Stimulated activated CD4-positive, alpha-beta T cell treated with anti-CD3 and anti-CD28 coated beads, Interleukin-4, amount 100 ng/mL, for 24 hours (primary cell): ENCODE data around the gene SESN1.

Experiments used
- DNase-seq: peaks from one replicate; pipeline ENCODE4 v3.0.0-alpha.2; 2020

Gene SESN1

GRCh38 chr6:108953681-108954080 is 141.0 kb downstream of the SESN1 start:
- DNase-seq, result no peak

GRCh38 chr6:108952776-108953486 is 141.7 kb downstream of the SESN1 start:
- no peak for DNase-seq

GRCh38 chr6:108951351-108951953 is 143.2 kb downstream of the SESN1 start:
- no peak for DNase-seq

GRCh38 chr6:108948181-108948661 is 146.4 kb downstream of the SESN1 start:
- DNase-seq, result no peak

GRCh38 chr6:108947114-108947854 is 147.4 kb downstream of the SESN1 start:
- DNase-seq, result no peak

- no peak for DNase-seq
Observed at GRCh38 chr6:108946695-108947094, 148.0 kb downstream of the SESN1 start.

- DNase-seq, result no peak
Observed at GRCh38 chr6:108945681-108946159, 148.9 kb downstream of the SESN1 start.

GRCh38 chr6:108944707-108945680 is 149.7 kb downstream of the SESN1 start:
- no peak for DNase-seq

GRCh38 chr6:108944071-108944470 is 150.6 kb downstream of the SESN1 start:
- no peak for DNase-seq

GRCh38 chr6:108942556-108943492 is 151.8 kb downstream of the SESN1 start:
- DNase-seq, result peak; percentile 47

GRCh38 chr6:108941859-108942258 is 152.8 kb downstream of the SESN1 start:
- DNase-seq, result no peak

GRCh38 chr6:108941281-108941680 is 153.4 kb downstream of the SESN1 start:
- no peak for DNase-seq

GRCh38 chr6:108940741-108941140 is 153.9 kb downstream of the SESN1 start:
- DNase-seq, result no peak

- no peak for DNase-seq
Observed at GRCh38 chr6:108937170-108937569, 157.5 kb downstream of the SESN1 start.
